ENCODE measurements around the gene TECPR1.

Gene TECPR1

GRCh38 chr7:98211221-98211675 is 40.8 kb downstream of the TECPR1 start, which contains the start of gene BHLHA15:
TSS of gene BHLHA15 (plus strand) at chr7:98211439. CDS start at chr7:98212310, 871 bp downstream.
- no peak for DNase-seq (ENCODE audit: low spot score)

GRCh38 chr7:98210513-98211220 is 41.4 kb downstream of the TECPR1 start:
- no peak for DNase-seq (ENCODE audit: low spot score)

- DNase-seq (ENCODE audit: low spot score), result no peak
Measured at GRCh38 chr7:98209166-98209920, 42.7 kb downstream of the TECPR1 start.

GRCh38 chr7:98206451-98207330 is 45.3 kb downstream of the TECPR1 start:
- DNase-seq (ENCODE audit: low spot score), result no peak

- DNase-seq (ENCODE audit: low spot score), result no peak
Measured at GRCh38 chr7:98205162-98205845, 46.7 kb downstream of the TECPR1 start.

GRCh38 chr7:98204670-98205069 is 47.4 kb downstream of the TECPR1 start:
- no peak for DNase-seq (ENCODE audit: low spot score)

- DNase-seq (ENCODE audit: low spot score), result no peak
Measured at GRCh38 chr7:98203964-98204605, 47.9 kb downstream of the TECPR1 start.

- DNase-seq (ENCODE audit: low spot score), result no peak
Measured at GRCh38 chr7:98203261-98203963, 48.6 kb downstream of the TECPR1 start.

- DNase-seq (ENCODE audit: low spot score), result no peak
Measured at GRCh38 chr7:98202367-98203195, 49.5 kb downstream of the TECPR1 start.

GRCh38 chr7:98200364-98200763 is 51.7 kb downstream of the TECPR1 start:
- no peak for DNase-seq (ENCODE audit: low spot score)

GRCh38 chr7:98199131-98199530 is 52.9 kb downstream of the TECPR1 start:
- DNase-seq (ENCODE audit: low spot score), result no peak

GRCh38 chr7:98196706-98197605 is 55.1 kb downstream of the TECPR1 start:
- no peak for DNase-seq (ENCODE audit: low spot score)

- no peak for DNase-seq (ENCODE audit: low spot score)
Measured at GRCh38 chr7:98194672-98195457, 57.2 kb downstream of the TECPR1 start.

GRCh38 chr7:98194186-98194585 is 57.8 kb downstream of the TECPR1 start:
- no peak for DNase-seq (ENCODE audit: low spot score)

- no peak for DNase-seq (ENCODE audit: low spot score)
Measured at GRCh38 chr7:98193474-98194180, 58.4 kb downstream of the TECPR1 start.

- no peak for DNase-seq (ENCODE audit: low spot score)
Measured at GRCh38 chr7:98192781-98193457, 59.1 kb downstream of the TECPR1 start.
